ENCODE results near the gene SLC38A5.

Gene SLC38A5

GRCh38 chrX:48513670-48514069, 43.6 kb upstream of the SLC38A5 start:
- H3K9me2 ChIP-seq (replicated peaks; ENCODE audit: low read depth, low read length), result no peaks in the 10 kb centered on the region
- no peaks in the 10 kb centered on the region for H3F3A ChIP-seq (ENCODE audit: low read depth)
- H3K36me3 ChIP-seq (ENCODE audit: insufficient read depth, low read length), result no peaks in the 10 kb centered on the region
- H3K4me2 ChIP-seq (ENCODE audit: low read depth, low read length, poor library complexity, severe bottlenecking), result no peak overlapping the region
- H3K79me2 ChIP-seq (ENCODE audit: insufficient read depth, low read length), result no peaks in the 10 kb centered on the region
- TF ChIP-seq, protein P1, sequence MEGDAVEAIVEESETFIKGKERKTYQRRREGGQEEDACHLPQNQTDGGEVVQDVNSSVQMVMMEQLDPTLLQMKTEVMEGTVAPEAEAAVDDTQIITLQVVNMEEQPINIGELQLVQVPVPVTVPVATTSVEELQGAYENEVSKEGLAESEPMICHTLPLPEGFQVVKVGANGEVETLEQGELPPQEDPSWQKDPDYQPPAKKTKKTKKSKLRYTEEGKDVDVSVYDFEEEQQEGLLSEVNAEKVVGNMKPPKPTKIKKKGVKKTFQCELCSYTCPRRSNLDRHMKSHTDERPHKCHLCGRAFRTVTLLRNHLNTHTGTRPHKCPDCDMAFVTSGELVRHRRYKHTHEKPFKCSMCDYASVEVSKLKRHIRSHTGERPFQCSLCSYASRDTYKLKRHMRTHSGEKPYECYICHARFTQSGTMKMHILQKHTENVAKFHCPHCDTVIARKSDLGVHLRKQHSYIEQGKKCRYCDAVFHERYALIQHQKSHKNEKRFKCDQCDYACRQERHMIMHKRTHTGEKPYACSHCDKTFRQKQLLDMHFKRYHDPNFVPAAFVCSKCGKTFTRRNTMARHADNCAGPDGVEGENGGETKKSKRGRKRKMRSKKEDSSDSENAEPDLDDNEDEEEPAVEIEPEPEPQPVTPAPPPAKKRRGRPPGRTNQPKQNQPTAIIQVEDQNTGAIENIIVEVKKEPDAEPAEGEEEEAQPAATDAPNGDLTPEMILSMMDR (conservative IDR thresholded peaks at IDR 0.05; ENCODE audit: low read length), result no peak
- TF ChIP-seq EZH2phosphoT487 (IDR thresholded peaks at IDR 0.05; ENCODE audit: borderline replicate concordance), result no peak
- H3K4me3 ChIP-seq (ENCODE audit: low read length, poor library complexity, severe bottlenecking), result no peak overlapping the region
- no peaks in the 10 kb centered on the region for H4K20me1 ChIP-seq (ENCODE audit: insufficient read depth, low read length, poor library complexity, severe bottlenecking)
- H3K9me3 ChIP-seq (ENCODE audit: insufficient read depth, low read depth, low read length), result no peaks in the 10 kb centered on the region
- no peak overlapping the region for H2AFZ ChIP-seq (ENCODE audit: low read length)
- H3K9ac ChIP-seq (ENCODE audit: low read depth, low read length, poor library complexity, severe bottlenecking), result no peak overlapping the region
- H3K27me3 ChIP-seq (ENCODE audit: insufficient read depth, low read length, poor library complexity, severe bottlenecking), result no peaks in the 10 kb centered on the region
- peaks cover 4% of the 10 kb centered on the region for H3K4me1 ChIP-seq (ENCODE audit: insufficient read depth, low read length, poor library complexity, severe bottlenecking)

GRCh38 chrX:48512371-48512935, 42.4 kb upstream of the SLC38A5 start:
- Histone ChIP-seq H3K4me2 (ENCODE audit: low read depth, low read length, poor library complexity, severe bottlenecking) (no peak overlapping the region), H3K9me2 (replicated peaks; ENCODE audit: low read depth, low read length) (no peaks in the 10 kb centered on the region), H2AFZ (ENCODE audit: low read length) (no peak overlapping the region), H3K9me3 (ENCODE audit: insufficient read depth, low read depth, low read length) (no peaks in the 10 kb centered on the region), H4K20me1 (ENCODE audit: insufficient read depth, low read length, poor library complexity, severe bottlenecking) (no peaks in the 10 kb centered on the region), H3F3A (ENCODE audit: low read depth) (no peaks in the 10 kb centered on the region), H3K4me1 (ENCODE audit: insufficient read depth, low read length, poor library complexity, severe bottlenecking) (peaks cover 4% of the 10 kb centered on the region), H3K36me3 (ENCODE audit: insufficient read depth, low read length) (no peaks in the 10 kb centered on the region), H3K4me3 (ENCODE audit: low read length, poor library complexity, severe bottlenecking) (no peak overlapping the region), H3K79me2 (ENCODE audit: insufficient read depth, low read length) (no peaks in the 10 kb centered on the region), H3K9ac (ENCODE audit: low read depth, low read length, poor library complexity, severe bottlenecking) (no peak overlapping the region), H3K27me3 (ENCODE audit: insufficient read depth, low read length, poor library complexity, severe bottlenecking) (no peaks in the 10 kb centered on the region)
- TF ChIP-seq EZH2phosphoT487 (IDR thresholded peaks at IDR 0.05; ENCODE audit: borderline replicate concordance), result no peak
- TF ChIP-seq, protein P1 (conservative IDR thresholded peaks at IDR 0.05; ENCODE audit: low read length), result no peak

GRCh38 chrX:48511560-48511959, 41.5 kb upstream of the SLC38A5 start:
- H3K79me2 ChIP-seq (ENCODE audit: insufficient read depth, low read length), result no peaks in the 10 kb centered on the region
- no peaks in the 10 kb centered on the region for H3K9me2 ChIP-seq (replicated peaks; ENCODE audit: low read depth, low read length)
- no peak overlapping the region for H3K4me3 ChIP-seq (ENCODE audit: low read length, poor library complexity, severe bottlenecking)
- no peaks in the 10 kb centered on the region for H3K9me3 ChIP-seq (ENCODE audit: insufficient read depth, low read depth, low read length)
- peaks cover 4% of the 10 kb centered on the region for H3K4me1 ChIP-seq (ENCODE audit: insufficient read depth, low read length, poor library complexity, severe bottlenecking)
- no peaks in the 10 kb centered on the region for H3K27me3 ChIP-seq (ENCODE audit: insufficient read depth, low read length, poor library complexity, severe bottlenecking)
- H4K20me1 ChIP-seq (ENCODE audit: insufficient read depth, low read length, poor library complexity, severe bottlenecking), result no peaks in the 10 kb centered on the region
- no peak overlapping the region for H3K9ac ChIP-seq (ENCODE audit: low read depth, low read length, poor library complexity, severe bottlenecking)
- H3F3A ChIP-seq (ENCODE audit: low read depth), result no peaks in the 10 kb centered on the region
- no peak overlapping the region for H2AFZ ChIP-seq (ENCODE audit: low read length)
- no peak for TF ChIP-seq EZH2phosphoT487 (IDR thresholded peaks at IDR 0.05; ENCODE audit: borderline replicate concordance)
- TF ChIP-seq, protein P1 (conservative IDR thresholded peaks at IDR 0.05; ENCODE audit: low read length), result peak; percentile 35; the same call in 1 of the 2 replicates
- no peak overlapping the region for H3K4me2 ChIP-seq (ENCODE audit: low read depth, low read length, poor library complexity, severe bottlenecking)
- no peaks in the 10 kb centered on the region for H3K36me3 ChIP-seq (ENCODE audit: insufficient read depth, low read length)
